ENCODE results near the gene RHOD. TPM values are rescaled to one million over a fixed set of nuclear protein-coding genes. Genes with fewer than 3 reads are reported as not detected.

Gene RHOD
- total and polyA plus RNA-seq, 2 experiments from 2014 or later: 43.3 to 77.6 TPM

GRCh38 chr11:67113231-67113721 lies 56.6 kb downstream of the RHOD start:
- Histone ChIP-seq H3K36me3 (replicated peaks; ENCODE audit: insufficient read depth, low read depth) (no peaks in the 10 kb centered on the region), H3K9me3 (ENCODE audit: low read depth) (no peaks in the 10 kb centered on the region), H4K20me1 (ENCODE audit: insufficient read depth, poor library complexity, severe bottlenecking) (no peaks in the 10 kb centered on the region), H3K79me2 (no peaks in the 10 kb centered on the region), H3K4me1 (ENCODE audit: insufficient read depth) (peaks cover 5% of the 10 kb centered on the region), H3K27ac (no peak overlapping the region), H2AFZ (no peak overlapping the region), H3K4me2 (no peak overlapping the region), H3K9me2 (replicated peaks; ENCODE audit: insufficient read depth) (no peaks in the 10 kb centered on the region), H3K27me3 (no peaks in the 10 kb centered on the region), H3K4me3 (no peak overlapping the region)
- WGBS (ENCODE audit: low lambda C conversion rate, missing lambda C conversion rate): 86% methylated on average over 5 of the region's 5 CpGs
- TF ChIP-seq, protein P1, sequence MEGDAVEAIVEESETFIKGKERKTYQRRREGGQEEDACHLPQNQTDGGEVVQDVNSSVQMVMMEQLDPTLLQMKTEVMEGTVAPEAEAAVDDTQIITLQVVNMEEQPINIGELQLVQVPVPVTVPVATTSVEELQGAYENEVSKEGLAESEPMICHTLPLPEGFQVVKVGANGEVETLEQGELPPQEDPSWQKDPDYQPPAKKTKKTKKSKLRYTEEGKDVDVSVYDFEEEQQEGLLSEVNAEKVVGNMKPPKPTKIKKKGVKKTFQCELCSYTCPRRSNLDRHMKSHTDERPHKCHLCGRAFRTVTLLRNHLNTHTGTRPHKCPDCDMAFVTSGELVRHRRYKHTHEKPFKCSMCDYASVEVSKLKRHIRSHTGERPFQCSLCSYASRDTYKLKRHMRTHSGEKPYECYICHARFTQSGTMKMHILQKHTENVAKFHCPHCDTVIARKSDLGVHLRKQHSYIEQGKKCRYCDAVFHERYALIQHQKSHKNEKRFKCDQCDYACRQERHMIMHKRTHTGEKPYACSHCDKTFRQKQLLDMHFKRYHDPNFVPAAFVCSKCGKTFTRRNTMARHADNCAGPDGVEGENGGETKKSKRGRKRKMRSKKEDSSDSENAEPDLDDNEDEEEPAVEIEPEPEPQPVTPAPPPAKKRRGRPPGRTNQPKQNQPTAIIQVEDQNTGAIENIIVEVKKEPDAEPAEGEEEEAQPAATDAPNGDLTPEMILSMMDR (IDR thresholded peaks at IDR 0.05; ENCODE audit: poor library complexity): no peak
- TF ChIP-seq EZH2 (IDR thresholded peaks at IDR 0.05; ENCODE audit: borderline replicate concordance) (no peak), EZH2phosphoT487 (IDR thresholded peaks at IDR 0.05; ENCODE audit: low read depth, severe bottlenecking, unreplicated experiment) (no peak)
- DNase-seq (ENCODE audit: low spot score): no peak

DNA sequence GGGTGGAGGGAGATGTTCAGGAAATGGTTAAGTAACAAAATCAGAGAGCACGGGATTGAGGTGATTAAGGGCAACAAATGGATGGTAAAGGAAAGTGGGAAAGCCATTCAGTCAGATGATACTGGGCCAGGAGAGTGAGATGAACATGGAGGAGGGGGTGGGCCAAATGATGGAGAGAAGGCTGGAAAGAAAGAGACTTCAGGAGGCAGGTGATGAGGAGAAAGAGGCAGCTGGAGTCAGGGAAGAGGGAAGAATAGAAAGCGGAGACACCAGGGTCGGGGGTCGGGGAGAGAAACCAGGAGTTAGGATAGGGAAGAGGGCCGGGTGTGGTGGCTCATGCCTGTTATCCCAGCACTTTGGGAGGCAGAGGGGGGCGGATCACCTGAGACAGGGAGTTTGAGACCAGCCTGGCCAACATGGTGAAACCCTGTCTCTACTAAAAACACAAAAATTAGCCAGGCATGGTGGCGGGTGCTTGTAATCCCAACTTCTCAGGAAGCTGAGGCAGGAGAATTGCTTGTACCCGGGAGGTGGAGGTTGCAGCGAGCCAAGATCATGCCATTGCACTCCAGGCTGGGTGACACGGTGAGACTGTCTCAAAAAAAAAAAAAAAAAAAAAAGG lies 57.7 kb downstream of the RHOD start:
- H4K20me1 ChIP-seq (ENCODE audit: insufficient read depth, poor library complexity, severe bottlenecking): no peaks in the 10 kb centered on the region
- H3K9me3 ChIP-seq (ENCODE audit: low read depth): no peaks in the 10 kb centered on the region
- H2AFZ ChIP-seq: no peak overlapping the region
- DNase-seq (ENCODE audit: low spot score): no peak
- H3K27me3 ChIP-seq: no peaks in the 10 kb centered on the region
- TF ChIP-seq EZH2phosphoT487 (IDR thresholded peaks at IDR 0.05; ENCODE audit: low read depth, severe bottlenecking, unreplicated experiment) (no peak), EZH2 (IDR thresholded peaks at IDR 0.05; ENCODE audit: borderline replicate concordance) (no peak)
- TF ChIP-seq, protein P1 (IDR thresholded peaks at IDR 0.05; ENCODE audit: poor library complexity): no peak
- H3K9me2 ChIP-seq (replicated peaks; ENCODE audit: insufficient read depth): no peaks in the 10 kb centered on the region
- peaks cover 5% of the 10 kb centered on the region for H3K4me1 ChIP-seq (ENCODE audit: insufficient read depth)
- peak overlapping the region; percentile 77 for H3K27ac ChIP-seq
- H3K4me2 ChIP-seq: peak overlapping the region; percentile 54
- no peak overlapping the region for H3K4me3 ChIP-seq
- WGBS (ENCODE audit: low lambda C conversion rate, missing lambda C conversion rate): 85% methylated on average over 10 of the region's 10 CpGs
- no peaks in the 10 kb centered on the region for H3K79me2 ChIP-seq
- no peaks in the 10 kb centered on the region for H3K36me3 ChIP-seq (replicated peaks; ENCODE audit: insufficient read depth, low read depth)

DNA sequence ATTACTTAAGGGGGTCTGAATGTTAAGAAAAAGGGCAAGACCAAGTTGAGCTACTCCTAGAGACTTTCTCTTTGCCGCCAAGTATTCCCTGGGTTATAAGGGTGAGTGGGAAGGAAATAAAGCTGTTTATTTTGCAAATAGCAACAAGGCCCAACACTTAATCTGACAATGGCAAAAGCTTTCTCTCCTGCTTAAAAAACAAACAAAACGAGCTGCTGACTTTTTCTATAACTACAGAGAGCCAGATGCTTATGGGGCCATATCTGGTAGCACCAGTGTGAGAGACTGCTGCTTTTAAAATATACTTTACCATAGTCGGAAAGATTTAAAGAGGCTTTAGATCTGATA lies 60.1 kb downstream of the RHOD start:
- peak overlapping the region; percentile 72 for H3K4me2 ChIP-seq
- peaks cover 19% of the 10 kb centered on the region for H4K20me1 ChIP-seq (ENCODE audit: insufficient read depth, poor library complexity, severe bottlenecking)
- 48% methylated on average over 3 of the region's 3 CpGs for WGBS (ENCODE audit: low lambda C conversion rate, missing lambda C conversion rate)
- peak overlapping the region; percentile 82 for H3K27ac ChIP-seq
- H3K9me3 ChIP-seq (ENCODE audit: low read depth): no peaks in the 10 kb centered on the region
- no peaks in the 10 kb centered on the region for H3K36me3 ChIP-seq (replicated peaks; ENCODE audit: insufficient read depth, low read depth)
- no peak overlapping the region for H3K4me3 ChIP-seq
- DNase-seq (ENCODE audit: low spot score): no peak
- H2AFZ ChIP-seq: peak overlapping the region; percentile 73
- no peaks in the 10 kb centered on the region for H3K27me3 ChIP-seq
- H3K79me2 ChIP-seq: peaks cover 21% of the 10 kb centered on the region
- no peaks in the 10 kb centered on the region for H3K9me2 ChIP-seq (replicated peaks; ENCODE audit: insufficient read depth)
- peaks cover 5% of the 10 kb centered on the region for H3K4me1 ChIP-seq (ENCODE audit: insufficient read depth)
- TF ChIP-seq EZH2phosphoT487 (IDR thresholded peaks at IDR 0.05; ENCODE audit: low read depth, severe bottlenecking, unreplicated experiment) (no peak), EZH2 (IDR thresholded peaks at IDR 0.05; ENCODE audit: borderline replicate concordance) (no peak)
- TF ChIP-seq, protein P1 (IDR thresholded peaks at IDR 0.05; ENCODE audit: poor library complexity): no peak

Data from hepatocyte (in vitro differentiated cells).